Left ventricle myocardium inferior (tissue), 1 donor: ENCODE measurements around the gene CRPPA. TPM values are rescaled to one million over a fixed set of nuclear protein-coding genes. Genes with fewer than 3 reads are reported as not detected.

Source experiments
- DNase-seq: peaks from one replicate; pipeline ENCODE4 v3.0.0-alpha.2; 2020
- H3K27ac ChIP-seq: fragments of 200-600 bp; replicated peaks from 2 replicates; pipeline ENCODE4 v1.8.0; 2021
- H3K27me3 ChIP-seq: fragments of 200-600 bp; 2 replicates; pipeline ENCODE4 v1.8.0; 2021; ENCODE audit warnings: low read depth
- H3K36me3 ChIP-seq: fragments of 200-600 bp; 2 replicates; pipeline ENCODE4 v1.8.0; 2021
- H3K4me1 ChIP-seq: fragments of 200-600 bp; 2 replicates; pipeline ENCODE4 v1.8.0; 2021
- H3K4me3 ChIP-seq: fragments of 200-600 bp; 2 replicates; pipeline ENCODE4 v1.8.0; 2021; ENCODE audit warnings: mild to moderate bottlenecking, moderate library complexity
- H3K9me3 ChIP-seq: fragments of 200-600 bp; replicated peaks from 2 replicates; pipeline ENCODE4 v1.8.0; 2021
- CTCF ChIP-seq: fragments of 200-600 bp; IDR thresholded peaks from 2 replicates; pipeline ENCODE4 v1.8.0; 2021; ENCODE audit warnings: antibody characterized with exemption, mild to moderate bottlenecking, borderline replicate concordance
- intact Hi-C: fragments of 100-400 bp; cut with micrococcal nuclease; formaldehyde crosslinking; loops from one replicate; pipeline ENCODE4 v1.11.0; 2022
- total RNA-seq: library from RNA; stranded (reverse); fragmentation: NEBNext Ultra II Directional; extraction: Animal tissue kit (Norgen Biotek cat#: 25700); gene quantifications from one replicate; pipeline ENCODE4 v1.2.1, GENCODE V29; 2021
- donor health status: DM: no; HTN: yes; CAD: no; lungs with severe emphysema.

The CRPPA gene
- total RNA-seq, 1 donor from 2014 or later = 8.3 TPM

DNA sequence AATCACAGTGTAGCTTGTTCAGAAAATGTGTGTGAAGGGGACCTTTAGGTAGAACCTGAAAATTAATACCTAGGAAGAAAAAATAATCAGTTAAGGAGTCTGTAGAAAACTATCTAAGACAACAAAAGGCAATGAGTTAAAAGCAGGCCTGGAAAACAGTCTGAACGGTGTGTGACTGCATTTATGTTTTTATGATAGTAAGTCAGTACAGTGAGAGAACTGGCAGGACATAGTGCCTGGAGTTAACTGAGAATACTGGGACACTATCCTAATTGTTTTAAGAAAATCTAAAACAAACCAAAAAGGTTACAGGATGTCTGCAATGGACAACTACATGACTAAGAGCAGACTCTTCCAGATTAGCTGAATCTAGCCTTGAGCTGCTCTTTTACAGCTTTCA lies 17.9 kb downstream of the CRPPA start:
- Histone ChIP-seq H3K36me3 (peaks cover 13% of the 10 kb centered on the region), H3K27me3 (no peaks in the 10 kb centered on the region), H3K4me3 (no peak overlapping the region), H3K4me1 (no peaks in the 10 kb centered on the region), H3K9me3 (peaks cover 23% of the 10 kb centered on the region), H3K27ac (no peak overlapping the region)
- intact Hi-C loops = no loop called here
- TF ChIP-seq CTCF = no peak
- no peak for DNase-seq

DNA sequence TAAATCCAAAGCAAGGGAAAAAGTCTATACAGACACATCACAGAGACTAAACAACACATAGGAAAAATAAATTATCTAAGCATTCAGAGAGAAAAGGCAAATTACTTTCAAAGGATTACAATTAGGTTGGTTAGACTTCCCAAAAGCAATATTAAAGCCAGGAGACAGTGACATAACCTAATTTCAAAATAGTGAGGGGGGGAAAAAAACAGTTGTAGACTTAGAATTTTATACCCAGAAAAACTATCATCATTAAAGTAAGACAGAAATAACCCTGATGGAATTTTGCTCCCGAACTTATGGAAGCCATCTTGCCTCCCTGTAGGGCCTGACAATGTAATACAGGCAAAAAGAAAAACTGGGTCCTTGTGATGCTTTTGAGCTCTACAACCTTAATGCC lies 18.4 kb downstream of the CRPPA start:
- H3K27ac ChIP-seq = no peak overlapping the region
- no peak for TF ChIP-seq CTCF
- DNase-seq = no peak

GRCh38 chr7:16402091-16402490 lies 19.2 kb downstream of the CRPPA start:
- Histone ChIP-seq H3K4me1 (no peaks in the 10 kb centered on the region), H3K27ac (peak overlapping the region; percentile 43), H3K27me3 (no peaks in the 10 kb centered on the region), H3K36me3 (peaks cover 13% of the 10 kb centered on the region), H3K9me3 (peaks cover 23% of the 10 kb centered on the region), H3K4me3 (no peak overlapping the region)
- intact Hi-C loops = no loop called here
- no peak for TF ChIP-seq CTCF
- DNase-seq = no peak

More for the DNA sequence above, 18.4 kb downstream of the CRPPA start:
- Histone ChIP-seq H3K4me1 (no peaks in the 10 kb centered on the region), H3K9me3 (peaks cover 23% of the 10 kb centered on the region), H3K36me3 (peaks cover 13% of the 10 kb centered on the region), H3K27me3 (no peaks in the 10 kb centered on the region), H3K4me3 (no peak overlapping the region)
- intact Hi-C loops = no loop called here

DNA sequence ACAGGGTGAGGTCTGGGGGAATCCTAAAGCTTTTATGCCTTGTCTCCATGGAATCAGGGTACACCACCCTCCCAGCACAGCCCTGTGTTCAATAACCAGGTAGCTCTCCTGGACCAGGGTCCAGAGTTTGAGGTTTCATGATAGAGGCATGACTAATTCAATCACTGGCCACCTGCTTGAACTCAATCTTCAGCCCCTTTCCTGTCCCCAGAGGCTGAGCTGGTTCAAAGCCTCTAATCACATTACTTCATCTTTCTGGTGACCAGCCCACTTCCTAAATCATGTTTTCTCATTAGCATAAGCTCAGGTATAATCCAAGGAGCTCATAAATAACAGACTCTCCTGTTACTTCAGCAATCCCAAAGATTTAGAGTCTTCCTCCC lies 20.5 kb downstream of the CRPPA start:
- no peak for TF ChIP-seq CTCF
- peaks cover 23% of the 10 kb centered on the region for H3K9me3 ChIP-seq
- peaks cover 13% of the 10 kb centered on the region for H3K36me3 ChIP-seq
- no peak for DNase-seq
- no peaks in the 10 kb centered on the region for H3K4me1 ChIP-seq
- intact Hi-C loops = no loop called here
- H3K4me3 ChIP-seq = no peak overlapping the region
- H3K27ac ChIP-seq = no peak overlapping the region
- no peaks in the 10 kb centered on the region for H3K27me3 ChIP-seq

DNA sequence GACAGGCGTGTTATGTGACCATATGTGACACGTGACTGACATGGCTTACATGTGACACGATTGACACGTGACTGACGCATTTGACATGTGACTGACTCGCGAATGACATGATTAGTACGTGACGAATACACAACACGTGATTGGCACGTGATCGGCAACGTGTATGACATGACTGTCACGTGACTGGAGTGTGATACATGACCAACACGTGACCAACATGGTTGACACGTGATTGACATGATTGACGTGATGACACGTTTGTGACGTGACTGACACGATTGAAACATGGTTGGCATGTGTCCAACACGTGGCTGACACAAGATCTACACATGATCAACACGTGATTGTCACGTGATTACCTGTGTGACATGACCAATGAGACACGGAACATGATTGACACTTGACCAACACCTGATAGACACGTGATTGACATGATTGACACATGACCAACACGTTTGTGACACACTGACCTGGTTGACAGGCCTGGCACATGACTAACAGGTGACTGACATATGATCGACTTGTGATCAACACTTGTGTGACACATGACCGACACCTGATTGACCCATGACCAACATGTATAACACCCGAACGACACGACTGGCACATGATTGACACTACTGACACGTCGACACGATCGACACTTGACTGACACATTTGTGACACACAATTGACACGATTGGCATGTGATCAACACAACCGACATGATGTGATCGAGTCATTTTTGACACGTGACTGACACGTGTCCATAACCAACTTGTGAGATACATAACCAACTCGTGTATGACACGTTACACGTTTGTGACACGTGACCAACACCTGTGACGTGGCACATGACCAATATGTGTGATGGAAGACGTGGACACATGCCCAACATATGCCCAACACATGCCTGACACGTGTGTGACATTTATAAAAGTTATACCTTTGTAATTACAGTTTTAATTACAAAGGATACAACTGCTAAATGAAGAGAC lies 21.1 kb downstream of the CRPPA start:
- TF ChIP-seq CTCF = no peak
- Histone ChIP-seq H3K27ac (no peak overlapping the region), H3K36me3 (peaks cover 13% of the 10 kb centered on the region), H3K9me3 (peaks cover 23% of the 10 kb centered on the region), H3K27me3 (no peaks in the 10 kb centered on the region), H3K4me1 (no peaks in the 10 kb centered on the region), H3K4me3 (no peak overlapping the region)
- intact Hi-C loops = no loop called here
- DNase-seq = no peak
